Panc1 (cell line): ENCODE measurements around the gene RFX8.

Source experiments
- CTCF ChIP-seq: fragments of 450-650 bp; IDR thresholded peaks from 2 replicates; pipeline ENCODE4 v1.5.1; 2017; ENCODE audit warnings: mild to moderate bottlenecking
- REST ChIP-seq, 2 experiments: IDR thresholded peaks; 2 replicates each; pipeline ENCODE4 v1.6.1; 2011 to 2012; ENCODE audit warnings: low read depth in 2 of 2, control low read depth in 1 of 2, low read length in 1 of 2, mild to moderate bottlenecking in 1 of 2, moderate library complexity in 1 of 2; ENCODE audit not compliant: insufficient read depth in 1 of 2

- TF ChIP-seq CTCF (no peak), REST (IDR thresholded peaks at IDR 0.05; ENCODE audit: insufficient read depth in 1 of 2, low read depth in 2 of 2, low read length in 1 of 2) (no peak)
Measured at GRCh38 chr2:101410746-101411145, 64.2 kb downstream of the RFX8 start.
